Suprapubic skin (tissue), 4 donors: ENCODE measurements around the gene GPR84. TPM values are rescaled to one million over a fixed set of nuclear protein-coding genes. Genes with fewer than 3 reads are reported as not detected.

Experiments used
- DNase-seq, 2 donors: peaks; one replicate each; pipeline ENCODE4 v3.0.0-alpha.2; 2019; ENCODE audit warnings: low spot score in 2 of 2
- H3K27ac ChIP-seq: fragments of 200-600 bp; sonication (generic); one replicate; pipeline ENCODE4 v1.5.1; 2019
- H3K27me3 ChIP-seq: fragments of 200-600 bp; sonication (generic); one replicate; pipeline ENCODE4 v1.5.1; 2019
- H3K36me3 ChIP-seq: fragments of 200-600 bp; sonication (generic); one replicate; pipeline ENCODE4 v1.5.1; 2019
- H3K4me1 ChIP-seq: fragments of 200-600 bp; sonication (generic); one replicate; pipeline ENCODE4 v1.5.1; 2019
- H3K4me3 ChIP-seq: fragments of 200-600 bp; sonication (generic); one replicate; pipeline ENCODE4 v1.5.1; 2019; ENCODE audit warnings: mild to moderate bottlenecking
- H3K9me3 ChIP-seq: fragments of 200-600 bp; sonication (generic); one replicate; pipeline ENCODE4 v1.5.1; 2019
- EP300 ChIP-seq: sonication (generic); formaldehyde crosslinking; IDR thresholded peaks from one replicate; pipeline ENCODE4 v1.6.1; 2017; ENCODE audit warnings: antibody characterized with exemption
- POLR2A ChIP-seq, 2 donors: fragments of 450-650 bp; IDR thresholded peaks; one replicate each; pipeline ENCODE4 v1.6.1; 2017; ENCODE audit warnings: antibody characterized with exemption in 2 of 2, mild to moderate bottlenecking in 2 of 2, moderate library complexity in 2 of 2
- POLR2AphosphoS5 ChIP-seq, 3 donors: sonication (generic); formaldehyde crosslinking; IDR thresholded peaks; one replicate each; pipeline ENCODE4 v1.6.1; 2017; ENCODE audit warnings: antibody characterized with exemption in 3 of 3
- WGBS: methylation state at CpG from one replicate; pipeline ENCODE4 v1.1.5; 2018; 5-methylcytosine and 5-hydroxymethylcytosine counted together
- total RNA-seq, 4 donors: library from RNA; depleted of rRNA; stranded (reverse); fragments of >200 nt; gene quantifications; one replicate each; pipeline ENCODE4 v1.1.0, GENCODE V29; 2016
- TF ChIP-seq, protein P1 (sequence below), 2 donors: fragments of 200-600 bp in 1 of 2; fragments of 450-650 bp in 1 of 2; sonication (generic) in 1 of 2; IDR thresholded peaks; one replicate each; pipeline ENCODE4 v1.5.1; 2016 to 2019; ENCODE audit warnings: antibody characterized with exemption in 2 of 2, mild to moderate bottlenecking in 1 of 2, moderate library complexity in 1 of 2

The GPR84 gene
- total RNA-seq, 4 donors from 2014 or later: 0.38 to 1.7 (median 0.73) TPM

DNA sequence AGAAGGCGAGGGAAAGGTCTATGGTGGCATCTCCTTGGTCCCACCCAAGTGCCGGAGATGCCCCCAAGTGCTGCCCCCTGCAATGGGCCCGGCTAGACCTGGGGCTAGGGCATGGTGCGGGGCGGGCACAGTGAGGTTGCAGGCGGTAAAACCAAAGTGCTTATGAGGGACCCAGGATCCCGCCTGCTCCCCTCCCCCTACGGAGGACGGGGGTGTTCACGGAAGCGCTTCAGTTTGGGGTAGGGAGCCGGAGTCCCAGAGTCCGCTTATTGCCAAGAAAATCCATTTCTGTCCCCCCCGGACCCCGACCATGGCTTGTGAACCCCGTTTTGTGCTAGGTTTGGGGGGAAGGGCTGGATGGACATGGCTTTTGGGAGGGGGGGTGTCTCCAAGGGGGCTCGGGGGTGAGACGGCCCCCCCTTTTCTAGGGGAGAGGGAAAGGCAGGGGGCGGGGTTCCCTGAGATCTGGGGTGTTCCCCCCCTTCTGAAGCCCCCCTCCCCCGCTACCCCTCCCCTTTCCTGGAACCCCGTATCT is 5.4 kb upstream of the GPR84 start:
- no peaks in the 10 kb centered on the region for H3K9me3 ChIP-seq
- TF ChIP-seq EP300: no peak
- H3K4me1 ChIP-seq: peaks cover 60% of the 10 kb centered on the region
- no peaks in the 10 kb centered on the region for H3K27me3 ChIP-seq
- peak overlapping the region; percentile 39 for H3K27ac ChIP-seq
- WGBS: 59% methylated on average over 21 of the region's 21 CpGs
- DNase-seq: no peak
- peaks cover 17% of the 10 kb centered on the region for H3K36me3 ChIP-seq
- H3K4me3 ChIP-seq: peak overlapping the region; percentile 36

DNA sequence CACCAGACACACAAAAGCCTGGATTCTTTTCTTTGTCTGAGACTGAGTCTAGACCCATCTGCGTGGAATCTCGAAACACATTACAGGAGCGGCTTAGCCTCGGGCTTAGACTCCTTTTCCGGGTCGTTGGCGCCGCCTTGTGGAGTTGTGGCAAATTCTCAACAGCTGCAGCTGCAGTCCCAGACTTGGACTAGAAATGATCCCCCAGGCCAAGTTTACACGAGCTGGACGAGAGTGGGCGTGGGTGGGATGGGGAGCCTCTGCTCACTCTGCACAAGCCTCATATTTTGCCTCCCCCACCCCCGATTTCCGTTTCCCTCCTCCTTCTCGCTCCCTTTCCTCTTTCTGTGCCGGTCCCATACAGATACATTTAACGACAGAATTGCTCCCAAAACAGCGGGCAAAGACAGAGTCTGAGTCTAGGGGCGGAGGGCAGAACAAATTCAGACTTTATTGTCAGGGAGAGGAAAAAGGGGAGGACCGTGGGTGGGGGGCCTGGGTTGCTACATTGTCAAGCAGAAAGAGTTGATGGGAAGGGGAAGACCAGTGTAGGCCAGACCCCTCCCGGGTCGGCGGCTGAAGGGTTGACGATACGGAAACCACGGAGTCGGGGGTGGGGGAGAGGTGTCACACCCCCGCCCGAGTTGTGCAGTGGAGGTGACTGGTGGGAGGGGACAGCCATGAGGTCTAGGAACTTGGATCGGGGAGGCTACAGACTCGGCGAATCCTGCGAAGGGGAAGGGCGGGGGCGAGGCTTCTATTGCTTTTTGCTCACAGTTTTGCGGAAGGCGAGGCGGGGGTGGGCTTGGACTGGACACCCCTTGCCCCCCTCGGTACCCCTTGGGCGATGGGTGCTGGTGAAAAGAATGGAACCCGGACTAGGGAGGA is 4.7 kb upstream of the GPR84 start:
- H3K4me1 ChIP-seq: peaks cover 53% of the 10 kb centered on the region
- no peaks in the 10 kb centered on the region for H3K9me3 ChIP-seq
- TF ChIP-seq, protein P1, sequence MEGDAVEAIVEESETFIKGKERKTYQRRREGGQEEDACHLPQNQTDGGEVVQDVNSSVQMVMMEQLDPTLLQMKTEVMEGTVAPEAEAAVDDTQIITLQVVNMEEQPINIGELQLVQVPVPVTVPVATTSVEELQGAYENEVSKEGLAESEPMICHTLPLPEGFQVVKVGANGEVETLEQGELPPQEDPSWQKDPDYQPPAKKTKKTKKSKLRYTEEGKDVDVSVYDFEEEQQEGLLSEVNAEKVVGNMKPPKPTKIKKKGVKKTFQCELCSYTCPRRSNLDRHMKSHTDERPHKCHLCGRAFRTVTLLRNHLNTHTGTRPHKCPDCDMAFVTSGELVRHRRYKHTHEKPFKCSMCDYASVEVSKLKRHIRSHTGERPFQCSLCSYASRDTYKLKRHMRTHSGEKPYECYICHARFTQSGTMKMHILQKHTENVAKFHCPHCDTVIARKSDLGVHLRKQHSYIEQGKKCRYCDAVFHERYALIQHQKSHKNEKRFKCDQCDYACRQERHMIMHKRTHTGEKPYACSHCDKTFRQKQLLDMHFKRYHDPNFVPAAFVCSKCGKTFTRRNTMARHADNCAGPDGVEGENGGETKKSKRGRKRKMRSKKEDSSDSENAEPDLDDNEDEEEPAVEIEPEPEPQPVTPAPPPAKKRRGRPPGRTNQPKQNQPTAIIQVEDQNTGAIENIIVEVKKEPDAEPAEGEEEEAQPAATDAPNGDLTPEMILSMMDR (IDR thresholded peaks at IDR 0.05): peak; percentile 81 to 85
- TF ChIP-seq POLR2AphosphoS5 (IDR thresholded peaks at IDR 0.05) (no peak), EP300 (no peak)
- H3K4me3 ChIP-seq: peak overlapping the region; percentile 36
- 36% methylated on average over 40 of the region's 40 CpGs for WGBS
- peak; percentile 95 to 96 for DNase-seq
- H3K36me3 ChIP-seq: peaks cover 17% of the 10 kb centered on the region
- H3K27me3 ChIP-seq: no peaks in the 10 kb centered on the region
- H3K27ac ChIP-seq: peak overlapping the region; percentile 39

DNA sequence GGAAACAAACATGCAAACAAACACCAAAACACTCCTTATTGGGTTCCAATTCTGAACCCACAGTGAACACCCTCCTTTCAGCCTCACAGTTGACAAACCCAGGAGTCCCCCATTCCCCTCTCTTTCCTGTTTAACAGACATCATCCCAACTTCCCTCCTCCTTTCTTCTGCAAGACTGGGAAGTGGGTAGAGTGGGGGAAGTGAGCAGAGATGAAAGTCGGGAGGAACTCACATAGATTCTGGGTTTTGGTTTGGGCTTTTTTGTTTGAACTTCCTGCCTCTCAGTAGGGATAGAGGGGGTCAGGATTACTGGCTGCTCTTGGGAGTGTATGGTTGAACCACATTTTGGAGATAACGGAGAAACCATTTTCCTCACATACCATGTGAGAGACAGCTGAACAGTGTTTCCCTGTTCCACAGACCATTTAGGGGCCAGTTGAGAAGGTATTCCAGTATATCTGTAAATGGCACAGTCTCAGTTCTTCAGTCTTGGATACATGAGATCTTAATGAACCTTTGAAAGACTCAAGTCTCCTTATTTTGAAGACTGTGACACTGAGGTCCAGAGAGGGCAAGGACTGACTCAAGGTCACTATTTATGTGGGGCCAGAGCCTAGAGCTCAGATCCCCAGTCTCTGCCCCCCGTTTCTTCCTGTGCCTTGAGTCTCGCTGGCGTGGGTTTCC is 3.9 kb upstream of the GPR84 start:
- peak overlapping the region; percentile 36 for H3K4me3 ChIP-seq
- H3K27ac ChIP-seq: no peak overlapping the region
- no peaks in the 10 kb centered on the region for H3K27me3 ChIP-seq
- TF ChIP-seq, protein P1 (IDR thresholded peaks at IDR 0.05): no peak
- TF ChIP-seq EP300: no peak
- TF ChIP-seq POLR2AphosphoS5 (IDR thresholded peaks at IDR 0.05): no peak
- TF ChIP-seq POLR2A (IDR thresholded peaks at IDR 0.05): no peak
- DNase-seq: no peak
- H3K36me3 ChIP-seq: peaks cover 11% of the 10 kb centered on the region
- H3K4me1 ChIP-seq: peaks cover 47% of the 10 kb centered on the region
- H3K9me3 ChIP-seq: no peaks in the 10 kb centered on the region
- 24% methylated on average over 5 of the region's 5 CpGs for WGBS

DNA sequence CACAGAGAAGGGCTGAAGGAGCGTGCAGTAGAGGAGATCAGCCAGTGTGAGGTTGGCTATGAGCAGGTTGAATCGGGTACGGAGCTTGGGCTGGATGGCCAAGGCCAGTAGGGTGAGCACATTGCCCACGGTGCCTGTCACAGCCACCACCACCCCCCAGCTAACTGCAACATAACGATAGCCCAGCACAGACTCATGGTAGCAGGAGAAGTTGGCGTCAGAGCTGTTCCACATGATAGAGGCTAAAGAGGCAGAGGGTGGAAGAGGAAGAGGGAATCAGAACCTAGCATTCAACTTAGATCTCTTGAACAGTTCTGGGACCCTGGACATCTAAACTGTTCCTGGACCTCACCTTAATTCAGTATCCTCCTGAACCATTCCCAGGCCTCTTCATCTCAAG is 668 bp downstream of the GPR84 start:
- Histone ChIP-seq H3K36me3 (no peaks in the 10 kb centered on the region), H3K4me3 (no peak overlapping the region), H3K4me1 (peaks cover 11% of the 10 kb centered on the region), H3K27me3 (no peaks in the 10 kb centered on the region), H3K9me3 (no peaks in the 10 kb centered on the region), H3K27ac (no peak overlapping the region)
- TF ChIP-seq POLR2A (IDR thresholded peaks at IDR 0.05): no peak
- TF ChIP-seq POLR2AphosphoS5 (IDR thresholded peaks at IDR 0.05): no peak
- TF ChIP-seq EP300: no peak
- TF ChIP-seq, protein P1 (IDR thresholded peaks at IDR 0.05): no peak
- 86% methylated on average over 6 of the region's 6 CpGs for WGBS
- DNase-seq: no peak

DNA sequence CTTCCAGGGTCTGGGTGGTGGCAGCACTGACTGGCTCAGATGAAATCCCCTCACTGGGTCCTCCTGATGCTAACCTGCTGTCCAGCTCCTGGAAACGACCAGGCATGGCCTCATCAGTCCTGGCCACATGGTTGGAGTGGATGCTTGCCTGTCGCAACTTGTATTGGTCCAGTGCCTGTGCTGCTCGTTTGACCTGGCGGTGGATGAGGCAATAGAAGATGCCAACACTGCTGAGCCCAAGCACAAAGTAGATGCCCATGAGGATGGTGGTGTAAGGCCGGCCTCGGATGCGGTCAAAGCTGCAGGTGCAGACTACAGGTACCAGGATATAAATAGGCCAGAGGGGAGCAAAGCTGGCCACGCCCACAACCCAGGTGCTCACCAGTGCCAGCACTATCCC is 1.2 kb downstream of the GPR84 start:
- TF ChIP-seq POLR2A (IDR thresholded peaks at IDR 0.05) (no peak), EP300 (no peak), POLR2AphosphoS5 (IDR thresholded peaks at IDR 0.05) (no peak)
- TF ChIP-seq, protein P1 (IDR thresholded peaks at IDR 0.05): no peak
- Histone ChIP-seq H3K27ac (no peak overlapping the region), H3K9me3 (no peaks in the 10 kb centered on the region), H3K27me3 (no peaks in the 10 kb centered on the region), H3K36me3 (no peaks in the 10 kb centered on the region), H3K4me1 (peaks cover 11% of the 10 kb centered on the region), H3K4me3 (no peak overlapping the region)
- DNase-seq: no peak
- 79% methylated on average over 8 of the region's 8 CpGs for WGBS
